Left ventricle myocardium superior (tissue), 1 donor: Measurements from ENCODE around the gene BCO1. TPM values are rescaled to one million over a fixed set of nuclear protein-coding genes. Genes with fewer than 3 reads are reported as not detected.
A peak's percentile ranks its signal among the peaks of the same experiment; 100 is the strongest.
"Not testable (repeated sequence)": the region's sequence is repeated elsewhere in the genome, so short reads cannot be mapped to it uniquely, and the experiment has no call there.

Source experiments
- ATAC-seq: fragments of 200-7000 bp; cut with Tn5 transposase; one replicate; pipeline ENCODE4 v1.9.1; 2020; ENCODE audit warnings: mild to moderate bottlenecking, moderate library complexity
- DNase-seq: peaks from one replicate; pipeline ENCODE4 v3.0.0-alpha.2; 2020
- intact Hi-C: fragments of 100-400 bp; cut with micrococcal nuclease; formaldehyde crosslinking; loops from one replicate; pipeline ENCODE4 v1.11.0; 2022
- long read RNA-seq: library from polyadenylated mRNA; unstranded; transcript quantifications from one replicate; pipeline ENCODE4 v2.0.0, GENCODE V29; 2021
- total RNA-seq: library from RNA; stranded (reverse); fragmentation: NEBNext Ultra II Directional; extraction: Animal tissue kit (Norgen Biotek cat#: 25700); gene quantifications from one replicate; pipeline ENCODE4 v1.2.1, GENCODE V29; 2021
- donor health status: DM: no; HTN: yes; CAD: no; lungs with severe emphysema.

Gene BCO1, protein sequence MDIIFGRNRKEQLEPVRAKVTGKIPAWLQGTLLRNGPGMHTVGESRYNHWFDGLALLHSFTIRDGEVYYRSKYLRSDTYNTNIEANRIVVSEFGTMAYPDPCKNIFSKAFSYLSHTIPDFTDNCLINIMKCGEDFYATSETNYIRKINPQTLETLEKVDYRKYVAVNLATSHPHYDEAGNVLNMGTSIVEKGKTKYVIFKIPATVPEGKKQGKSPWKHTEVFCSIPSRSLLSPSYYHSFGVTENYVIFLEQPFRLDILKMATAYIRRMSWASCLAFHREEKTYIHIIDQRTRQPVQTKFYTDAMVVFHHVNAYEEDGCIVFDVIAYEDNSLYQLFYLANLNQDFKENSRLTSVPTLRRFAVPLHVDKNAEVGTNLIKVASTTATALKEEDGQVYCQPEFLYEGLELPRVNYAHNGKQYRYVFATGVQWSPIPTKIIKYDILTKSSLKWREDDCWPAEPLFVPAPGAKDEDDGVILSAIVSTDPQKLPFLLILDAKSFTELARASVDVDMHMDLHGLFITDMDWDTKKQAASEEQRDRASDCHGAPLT
- not detected for total RNA-seq
- long read RNA-seq = 0 reads

- intact Hi-C loops = no loop called here
- DNase-seq = no peak
- ATAC-seq = peak; percentile 14
Measured at GRCh38 chr16:81238296-81239011, at the start of gene BCO1. BCO1 (plus strand) TSS chr16:81238689; CDS start chr16:81238909, 220 bp downstream.

DNA sequence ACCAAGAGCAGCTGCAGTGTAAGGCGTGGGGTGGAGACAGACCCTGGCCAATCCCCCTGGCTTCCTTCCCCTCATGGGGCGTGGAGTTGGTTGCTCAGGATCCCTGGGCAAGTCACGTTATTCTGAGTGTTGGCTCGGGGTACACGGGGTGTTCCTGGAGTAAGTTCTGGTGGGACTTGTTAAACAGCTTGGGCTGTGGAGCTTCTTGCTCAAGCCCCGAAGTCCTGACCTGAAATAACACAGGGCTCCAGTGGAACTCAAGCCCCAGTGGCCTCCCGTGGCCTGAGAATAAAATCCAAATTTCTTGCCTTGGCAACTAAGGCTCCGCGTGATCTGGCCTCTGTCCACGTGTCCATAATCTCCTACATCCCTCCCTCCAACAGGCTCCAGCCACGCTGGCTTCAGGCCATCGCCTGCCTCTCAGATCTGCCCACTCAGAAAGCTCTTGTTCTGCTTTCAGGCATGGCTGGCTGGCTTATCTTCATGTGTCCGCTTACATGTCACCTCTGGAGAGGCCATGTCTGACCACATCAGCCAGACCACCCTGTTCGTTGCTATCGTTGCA, 49.3 kb upstream of the BCO1 start:
- DNase-seq (peak; percentile 91), ATAC-seq (peak; percentile 94)
- intact Hi-C loops = no loop called here

DNA sequence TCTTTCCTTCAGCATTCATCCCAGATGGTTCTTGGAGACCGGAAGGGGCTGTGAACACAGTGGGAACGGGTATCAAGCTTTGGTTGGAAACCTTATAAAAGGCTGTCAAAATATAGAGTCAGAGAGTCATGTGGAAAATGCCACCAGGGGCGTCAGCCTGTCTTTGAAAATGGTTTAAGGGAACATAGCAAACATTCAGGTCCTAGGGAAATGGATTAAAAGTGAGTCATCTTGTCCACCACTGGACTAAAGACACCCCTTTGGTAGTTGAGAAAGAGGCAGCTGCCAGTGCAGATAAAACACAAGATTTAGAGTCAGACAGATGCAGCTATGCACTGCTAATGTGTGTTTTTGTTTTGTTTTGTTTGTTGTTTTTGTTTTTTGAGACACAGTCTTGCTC, 47.8 kb upstream of the BCO1 start:
- ATAC-seq (no peak), DNase-seq (no peak)
- intact Hi-C loops = no loop called here

GRCh38 chr16:81195885-81196534, 42.5 kb upstream of the BCO1 start:
- peak; percentile 70 for ATAC-seq
- DNase-seq = peak; percentile 33
- intact Hi-C loops = no loop called here

GRCh38 chr16:81198635-81199034, 39.9 kb upstream of the BCO1 start:
- DNase-seq = no peak
- intact Hi-C loops = no loop called here
- no peak for ATAC-seq

DNA sequence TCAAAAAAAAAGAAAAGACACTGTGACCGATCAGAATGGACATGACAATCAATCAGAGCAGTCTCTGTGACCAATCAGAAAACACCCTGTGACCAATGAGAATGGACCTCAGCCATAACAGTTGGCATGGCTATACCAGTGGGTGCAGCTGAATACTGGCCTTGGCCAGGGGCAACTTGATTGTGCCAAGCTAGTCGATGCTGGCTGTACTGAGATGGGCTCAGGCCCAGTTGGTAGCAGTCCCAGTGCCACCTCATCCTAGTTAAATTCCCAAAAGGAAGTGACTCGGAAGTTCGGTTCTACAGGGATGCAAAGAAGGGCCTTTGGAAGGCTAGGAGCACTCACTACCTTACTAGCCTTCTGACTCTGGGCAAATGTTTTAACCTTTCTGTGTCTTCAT, 37.2 kb upstream of the BCO1 start:
- ATAC-seq = no peak
- DNase-seq = no peak
- intact Hi-C loops = no loop called here

DNA sequence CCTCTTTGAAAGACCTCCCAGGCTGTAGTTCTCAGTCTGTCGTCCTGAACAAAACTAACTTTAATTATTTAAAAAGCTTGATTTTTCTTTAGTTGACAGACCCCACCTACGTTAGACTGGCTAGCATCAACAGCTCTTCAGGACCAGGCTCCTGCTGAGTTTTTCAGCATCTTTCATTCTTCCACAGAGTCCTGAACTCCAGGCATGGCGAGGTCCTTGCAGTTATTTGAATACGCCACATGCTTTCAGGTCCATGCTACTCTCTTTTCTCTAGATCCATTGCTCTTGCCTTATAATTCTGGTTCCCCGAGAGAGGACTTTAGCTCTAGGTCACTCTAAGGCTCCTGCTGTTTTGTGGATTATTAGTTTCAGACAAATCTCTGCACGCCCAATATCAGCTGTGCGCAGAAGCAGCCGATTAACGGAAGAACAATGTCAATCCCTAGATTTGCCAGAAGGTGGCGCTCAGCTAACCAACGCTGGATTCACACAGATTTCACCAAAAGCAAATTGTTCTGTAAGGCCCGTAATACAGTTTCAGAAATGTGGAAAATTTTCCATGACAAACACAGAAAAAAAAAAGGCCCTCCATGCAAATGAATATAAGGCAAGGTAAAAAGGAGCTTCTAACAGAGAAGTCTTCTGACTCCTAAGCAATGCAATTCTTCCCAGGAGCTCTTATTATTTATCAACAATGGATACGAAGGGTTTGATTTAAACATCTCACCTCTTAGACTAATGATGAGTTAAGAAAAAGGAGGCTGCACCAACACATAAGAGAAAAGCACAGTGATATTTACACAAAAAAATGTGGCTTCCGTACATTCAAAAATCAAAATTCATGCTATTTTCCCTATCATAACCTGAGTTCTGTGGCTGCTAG, 33.5 kb upstream of the BCO1 start:
- intact Hi-C loops = no loop called here
- DNase-seq (no peak), ATAC-seq (peak; percentile 51)

GRCh38 chr16:81207076-81207475, 31.4 kb upstream of the BCO1 start:
- ATAC-seq (no peak), DNase-seq (no peak)
- intact Hi-C loops = no loop called here

GRCh38 chr16:81210807-81211206, 27.7 kb upstream of the BCO1 start:
- intact Hi-C loops = no loop called here
- ATAC-seq (no peak), DNase-seq (no peak)

DNA sequence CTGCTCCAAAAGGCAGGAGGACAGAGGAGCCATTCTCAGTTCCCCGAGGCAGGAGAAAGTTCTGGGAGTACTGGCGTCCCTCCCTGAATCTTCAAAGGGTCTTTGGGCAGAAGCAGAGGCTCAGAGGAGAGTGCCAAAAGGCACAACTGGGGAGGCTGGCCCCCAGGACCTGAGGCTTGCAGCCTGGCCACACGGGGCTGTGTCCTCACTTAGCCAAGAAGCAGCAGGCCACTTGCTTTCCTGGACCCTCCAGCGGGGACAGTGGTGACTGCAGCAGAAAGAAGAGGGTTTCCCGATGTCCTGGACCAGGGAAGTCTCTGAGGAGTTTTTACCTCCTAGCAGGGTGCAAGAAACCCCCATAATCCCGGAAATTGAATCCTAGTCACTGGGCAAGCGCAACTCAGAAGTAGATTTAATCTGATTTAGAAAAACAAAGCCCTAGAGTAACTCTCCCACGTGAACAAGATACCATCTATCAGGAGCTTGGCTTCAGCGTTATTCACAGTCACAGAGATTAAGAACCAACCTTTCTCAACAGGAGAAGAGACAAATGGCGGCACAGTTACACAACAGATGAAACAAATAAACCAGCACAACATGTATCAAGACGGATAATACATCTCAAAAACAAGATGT, 25.5 kb upstream of the BCO1 start:
- DNase-seq = no peak
- intact Hi-C loops = no loop called here
- ATAC-seq = no peak

DNA sequence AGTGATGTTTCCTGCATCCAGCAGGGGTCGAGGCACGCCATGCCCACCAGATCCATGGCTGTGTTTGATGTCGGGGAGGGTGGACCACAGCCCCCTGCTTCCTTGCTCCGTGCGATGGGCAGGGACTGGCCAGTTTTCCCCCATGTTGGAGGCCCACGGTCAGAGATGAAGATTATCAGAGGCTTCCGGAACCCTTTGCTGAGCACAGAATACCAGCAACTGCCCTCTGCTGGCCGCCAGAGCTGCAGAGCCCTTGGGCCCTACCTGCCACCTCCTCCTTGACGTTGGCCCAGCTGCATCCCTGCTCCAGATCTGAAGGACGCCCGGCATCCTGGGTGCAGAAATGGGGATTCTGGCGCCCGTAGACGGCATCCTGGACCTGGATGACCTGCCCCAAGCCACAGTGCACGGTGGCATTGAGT, 23.7 kb upstream of the BCO1 start:
- intact Hi-C loops = no loop called here
- DNase-seq (no peak), ATAC-seq (peak; percentile 35)

- intact Hi-C loops = no loop called here
Measured at GRCh38 chr16:81216114-81216513, 22.4 kb upstream of the BCO1 start.

DNA sequence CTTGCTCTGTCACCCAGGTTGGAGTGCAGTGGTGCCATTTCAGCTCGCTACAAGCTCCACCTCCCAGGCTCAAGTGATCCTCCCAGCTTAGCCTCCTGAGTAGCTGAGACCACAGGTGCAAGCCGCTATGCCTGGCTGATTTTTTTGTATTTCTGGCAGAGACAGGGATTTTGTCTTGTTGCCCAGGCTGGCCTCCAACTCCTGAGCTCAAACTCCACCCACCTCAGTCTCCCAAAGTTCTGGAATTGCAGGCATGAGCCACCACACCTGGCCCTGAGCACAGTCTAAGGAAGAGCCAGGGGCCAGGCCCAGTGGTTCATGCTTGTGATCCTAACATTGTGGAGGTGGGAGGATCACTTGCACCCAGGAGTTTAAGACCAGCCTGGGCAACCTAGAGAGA, 21.8 kb upstream of the BCO1 start:
- ATAC-seq (no peak), DNase-seq (no peak)
- intact Hi-C loops = no loop called here

More at GRCh38 chr16:81216114-81216513, 22.4 kb upstream of the BCO1 start:
- DNase-seq (no peak), ATAC-seq (no peak)

GRCh38 chr16:81219151-81219550, 19.3 kb upstream of the BCO1 start:
- ATAC-seq (no peak), DNase-seq (no peak)
- intact Hi-C loops = no loop called here

DNA sequence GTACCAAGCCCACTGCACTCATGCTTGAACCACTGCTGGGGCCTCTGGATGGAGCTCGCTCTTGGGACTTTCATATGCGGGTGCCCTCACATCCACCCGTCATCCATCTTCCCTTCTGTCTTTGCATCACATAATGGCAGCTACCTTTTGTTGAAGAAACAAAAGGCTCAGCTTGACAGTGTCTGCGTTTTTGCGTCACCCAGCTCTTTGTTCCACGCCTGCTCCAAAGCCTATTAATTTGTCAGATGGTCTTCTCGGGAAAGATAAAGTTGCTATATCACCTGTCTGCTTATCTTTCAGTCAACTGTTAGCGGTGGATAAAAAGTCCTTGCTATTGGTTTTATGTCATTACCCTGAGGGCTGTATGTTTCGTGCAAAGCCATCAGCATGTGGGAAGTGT, 18.1 kb upstream of the BCO1 start:
- DNase-seq (no peak), ATAC-seq (no peak)
- intact Hi-C loops = no loop called here

- intact Hi-C loops = no loop called here
Measured at GRCh38 chr16:81221731-81222130, 16.8 kb upstream of the BCO1 start.

DNA sequence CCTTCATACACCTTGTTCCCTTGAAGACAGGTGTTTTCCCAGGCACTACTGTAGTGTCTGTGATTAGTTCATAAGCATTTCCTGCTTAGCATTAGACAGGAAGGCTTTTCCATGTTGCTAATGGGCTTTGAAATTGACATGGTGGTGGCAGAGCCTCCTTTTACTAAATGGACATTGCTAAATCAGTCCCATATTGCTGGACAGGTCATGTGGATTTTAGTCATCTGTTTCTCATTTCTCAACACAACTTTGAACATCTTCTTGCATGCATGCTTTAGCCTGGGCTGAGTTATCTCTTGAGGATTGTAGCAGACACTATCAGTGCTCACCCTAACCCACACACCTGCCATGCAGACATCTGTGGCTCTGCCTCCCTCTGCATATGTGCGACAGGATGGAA, 13.7 kb upstream of the BCO1 start:
- intact Hi-C loops = no loop called here
- ATAC-seq (no peak), DNase-seq (no peak)

More at GRCh38 chr16:81221731-81222130, 16.8 kb upstream of the BCO1 start:
- no peak for DNase-seq
- no peak for ATAC-seq

- DNase-seq, ATAC-seq, intact Hi-C loops: not testable (repeated sequence)
Measured at GRCh38 chr16:81225697-81226096, 12.8 kb upstream of the BCO1 start.
